Large intestine (tissue), 12 donors: ENCODE measurements around the gene PTX3. TPM values are rescaled to one million over a fixed set of nuclear protein-coding genes. Genes with fewer than 3 reads are reported as not detected.

Source experiments
- DNase-seq, 2 donors: peaks; one replicate each; pipeline versions ENCODE4 v3.0.0 to v3.0.0-alpha.2; 2013
- H3K27ac ChIP-seq: one replicate; pipeline ENCODE4 v1.5.1; 2013; ENCODE audit warnings: low read length
- H3K27me3 ChIP-seq: 2 replicates; pipeline ENCODE4 v1.6.1; 2013; ENCODE audit warnings: low read length; ENCODE audit not compliant: control insufficient read depth, insufficient read depth
- H3K36me3 ChIP-seq: 2 replicates; pipeline ENCODE4 v1.6.1; 2013; ENCODE audit warnings: low read length; ENCODE audit not compliant: control insufficient read depth, insufficient read depth
- H3K4me1 ChIP-seq: one replicate; pipeline ENCODE4 v1.6.1; 2013; ENCODE audit warnings: low read length; ENCODE audit not compliant: control insufficient read depth, insufficient read depth
- H3K4me3 ChIP-seq: one replicate; pipeline ENCODE4 v1.5.1; 2013; ENCODE audit warnings: low read length
- H3K9me3 ChIP-seq: one replicate; pipeline ENCODE4 v1.6.1; 2013; ENCODE audit warnings: mild to moderate bottlenecking, low read depth, low read length, moderate library complexity; ENCODE audit not compliant: control insufficient read depth
- whole genome bisulfite sequencing: methylation state at CpG from one replicate; pipeline ENCODE4 v1.1.5; 2013; ENCODE audit warnings: low lambda C conversion rate; ENCODE audit not compliant: insufficient coverage; 5-methylcytosine and 5-hydroxymethylcytosine counted together
- long read RNA-seq, 11 donors: transcript quantifications; one replicate each; lab custom pipeline, GENCODE V29; 2026
- polyA plus RNA-seq: library from polyadenylated mRNA; unstranded; fragments of 120-200 nt; gene quantifications from one replicate; pipeline ENCODE4 v1.2.1, GENCODE V29; 2013

Gene PTX3
- polyA plus RNA-seq, result 9.2 TPM
- long read RNA-seq, donor 1, partial matches to known transcripts, result 0 of 2 reads
- long read RNA-seq, donor 1, other reads (novel, unspliced or antisense), result 0 of 2 reads
- long read RNA-seq, donor 2, partial matches to known transcripts, result 0 of 4 reads
- long read RNA-seq, donor 2, other reads (novel, unspliced or antisense), result 0 of 4 reads
- long read RNA-seq, donor 3, result 0 reads
- long read RNA-seq, donor 4, result 0 reads
- long read RNA-seq, donor 5, partial matches to known transcripts, result 0 of 1 reads
- long read RNA-seq, donor 5, other reads (novel, unspliced or antisense), result 0 of 1 reads
- long read RNA-seq, donor 6, partial matches to known transcripts, result 0 of 4 reads
- long read RNA-seq, donor 6, other reads (novel, unspliced or antisense), result 0 of 4 reads
- long read RNA-seq, donor 7, partial matches to known transcripts, result 0 of 2 reads
- long read RNA-seq, donor 7, other reads (novel, unspliced or antisense), result 0 of 2 reads
- long read RNA-seq, donor 8, transcript PTX3-201 (3 exons, 1,940 nt), result major isoform, 6 of 6 reads
- long read RNA-seq, donor 8, partial matches to known transcripts, result 0 of 6 reads
- long read RNA-seq, donor 8, other reads (novel, unspliced or antisense), result 0 of 6 reads
- long read RNA-seq, donor 9, partial matches to known transcripts, result 0 of 3 reads
- long read RNA-seq, donor 9, other reads (novel, unspliced or antisense), result 0 of 3 reads
- long read RNA-seq, donor 10, partial matches to known transcripts, result 0 of 1 reads
- long read RNA-seq, donor 10, other reads (novel, unspliced or antisense), result 0 of 1 reads
- long read RNA-seq, donor 11, partial matches to known transcripts, result 0 of 3 reads
- long read RNA-seq, donor 11, other reads (novel, unspliced or antisense), result 0 of 3 reads

- Histone ChIP-seq H3K9me3 (no peaks in the 10 kb centered on the region), H3K4me1 (no peaks in the 10 kb centered on the region), H3K36me3 (no peaks in the 10 kb centered on the region), H3K27ac (peak within 1 kb of the TSS; percentile 52), H3K4me3 (peak within 1 kb of the TSS; percentile 44), H3K27me3 (peaks cover 35% of the 10 kb centered on the region)
- peak; percentile 23 to 37 for DNase-seq
- 10% methylated on average over 4 of the region's 15 CpGs for WGBS
Observed at GRCh38 chr3:157436583-157437291, at the start of gene PTX3. PTX3 (plus strand) TSS chr3:157436850; CDS start chr3:157436934, 84 bp downstream.

GRCh38 chr3:157387708-157388435 is 48.8 kb upstream of the PTX3 start:
- Histone ChIP-seq H3K4me1 (no peaks in the 10 kb centered on the region), H3K27ac (no peak overlapping the region), H3K9me3 (no peaks in the 10 kb centered on the region), H3K4me3 (no peak overlapping the region), H3K27me3 (no peaks in the 10 kb centered on the region), H3K36me3 (no peaks in the 10 kb centered on the region)
- DNase-seq, result no peak
- WGBS, result 86% methylated on average over 1 of the region's 3 CpGs

GRCh38 chr3:157388976-157389375 is 47.7 kb upstream of the PTX3 start:
- Histone ChIP-seq H3K36me3 (no peaks in the 10 kb centered on the region), H3K9me3 (no peaks in the 10 kb centered on the region), H3K4me1 (no peaks in the 10 kb centered on the region), H3K27ac (no peak overlapping the region), H3K4me3 (no peak overlapping the region), H3K27me3 (no peaks in the 10 kb centered on the region)
- no peak for DNase-seq

- no peaks in the 10 kb centered on the region for H3K27me3 ChIP-seq
- H3K4me1 ChIP-seq, result no peaks in the 10 kb centered on the region
- no peak overlapping the region for H3K27ac ChIP-seq
- DNase-seq, result no peak
- no CpG with 5 or more reads among the region's 9 CpGs for WGBS
- no peak overlapping the region for H3K4me3 ChIP-seq
- no peaks in the 10 kb centered on the region for H3K36me3 ChIP-seq
- H3K9me3 ChIP-seq, result no peaks in the 10 kb centered on the region
Observed at GRCh38 chr3:157390713-157391515, 45.7 kb upstream of the PTX3 start.

GRCh38 chr3:157392104-157392503 is 44.5 kb upstream of the PTX3 start:
- H3K27ac ChIP-seq, result no peak overlapping the region
- no CpG with 5 or more reads among the region's 4 CpGs for WGBS
- H3K27me3 ChIP-seq, result no peaks in the 10 kb centered on the region
- H3K9me3 ChIP-seq, result no peaks in the 10 kb centered on the region
- H3K4me3 ChIP-seq, result no peak overlapping the region
- DNase-seq, result no peak
- no peaks in the 10 kb centered on the region for H3K36me3 ChIP-seq
- H3K4me1 ChIP-seq, result no peaks in the 10 kb centered on the region

GRCh38 chr3:157393113-157393512 is 43.5 kb upstream of the PTX3 start:
- Histone ChIP-seq H3K9me3 (no peaks in the 10 kb centered on the region), H3K36me3 (no peaks in the 10 kb centered on the region), H3K4me1 (no peaks in the 10 kb centered on the region), H3K4me3 (no peak overlapping the region), H3K27ac (no peak overlapping the region), H3K27me3 (no peaks in the 10 kb centered on the region)
- no peak for DNase-seq

- WGBS, result no CpG with 5 or more reads among the region's 1 CpG
- Histone ChIP-seq H3K4me3 (no peak overlapping the region), H3K36me3 (no peaks in the 10 kb centered on the region), H3K27ac (no peak overlapping the region), H3K9me3 (no peaks in the 10 kb centered on the region), H3K27me3 (no peaks in the 10 kb centered on the region), H3K4me1 (no peaks in the 10 kb centered on the region)
- no peak for DNase-seq
Observed at GRCh38 chr3:157394411-157394810, 42.2 kb upstream of the PTX3 start.

GRCh38 chr3:157398598-157398997 is 38.1 kb upstream of the PTX3 start:
- no CpG with 5 or more reads among the region's 3 CpGs for WGBS
- Histone ChIP-seq H3K27ac (no peak overlapping the region), H3K4me3 (no peak overlapping the region), H3K36me3 (no peaks in the 10 kb centered on the region), H3K27me3 (no peaks in the 10 kb centered on the region), H3K9me3 (no peaks in the 10 kb centered on the region), H3K4me1 (no peaks in the 10 kb centered on the region)
- DNase-seq, result no peak

GRCh38 chr3:157404381-157404780 is 32.3 kb upstream of the PTX3 start:
- Histone ChIP-seq H3K27ac (no peak overlapping the region), H3K4me1 (no peaks in the 10 kb centered on the region), H3K9me3 (no peaks in the 10 kb centered on the region), H3K27me3 (no peaks in the 10 kb centered on the region), H3K4me3 (no peak overlapping the region), H3K36me3 (no peaks in the 10 kb centered on the region)
- no CpG with 5 or more reads among the region's 1 CpG for WGBS
- no peak for DNase-seq
